T-helper 1 cell treated with Interleukin-12 subunit alpha and Interleukin-12 subunit beta and Interleukin-4 antibody, amounts not matched to agents 30 ng/mL and 1 ng/mL, for 36 hours (primary cell): ENCODE data around the gene ELOVL5. TPM values are rescaled to one million over a fixed set of nuclear protein-coding genes. Genes with fewer than 3 reads are reported as not detected.
"Not testable (repeated sequence)": the region's sequence is repeated elsewhere in the genome, so short reads cannot be mapped to it uniquely, and the experiment has no call there.

Experiments
- intact Hi-C: fragments of 100-400 bp; cut with micrococcal nuclease; formaldehyde crosslinking; loops from one replicate; pipeline ENCODE4 v1.15.1; 2024
- total RNA-seq: library from RNA; stranded (reverse); gene quantifications from 2 replicates; pipeline ENCODE4 v1.2.3, GENCODE V29; 2022

The ELOVL5 gene, protein sequence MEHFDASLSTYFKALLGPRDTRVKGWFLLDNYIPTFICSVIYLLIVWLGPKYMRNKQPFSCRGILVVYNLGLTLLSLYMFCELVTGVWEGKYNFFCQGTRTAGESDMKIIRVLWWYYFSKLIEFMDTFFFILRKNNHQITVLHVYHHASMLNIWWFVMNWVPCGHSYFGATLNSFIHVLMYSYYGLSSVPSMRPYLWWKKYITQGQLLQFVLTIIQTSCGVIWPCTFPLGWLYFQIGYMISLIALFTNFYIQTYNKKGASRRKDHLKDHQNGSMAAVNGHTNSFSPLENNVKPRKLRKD
- total RNA-seq, result 135 and 139 TPM in 2 replicates

DNA sequence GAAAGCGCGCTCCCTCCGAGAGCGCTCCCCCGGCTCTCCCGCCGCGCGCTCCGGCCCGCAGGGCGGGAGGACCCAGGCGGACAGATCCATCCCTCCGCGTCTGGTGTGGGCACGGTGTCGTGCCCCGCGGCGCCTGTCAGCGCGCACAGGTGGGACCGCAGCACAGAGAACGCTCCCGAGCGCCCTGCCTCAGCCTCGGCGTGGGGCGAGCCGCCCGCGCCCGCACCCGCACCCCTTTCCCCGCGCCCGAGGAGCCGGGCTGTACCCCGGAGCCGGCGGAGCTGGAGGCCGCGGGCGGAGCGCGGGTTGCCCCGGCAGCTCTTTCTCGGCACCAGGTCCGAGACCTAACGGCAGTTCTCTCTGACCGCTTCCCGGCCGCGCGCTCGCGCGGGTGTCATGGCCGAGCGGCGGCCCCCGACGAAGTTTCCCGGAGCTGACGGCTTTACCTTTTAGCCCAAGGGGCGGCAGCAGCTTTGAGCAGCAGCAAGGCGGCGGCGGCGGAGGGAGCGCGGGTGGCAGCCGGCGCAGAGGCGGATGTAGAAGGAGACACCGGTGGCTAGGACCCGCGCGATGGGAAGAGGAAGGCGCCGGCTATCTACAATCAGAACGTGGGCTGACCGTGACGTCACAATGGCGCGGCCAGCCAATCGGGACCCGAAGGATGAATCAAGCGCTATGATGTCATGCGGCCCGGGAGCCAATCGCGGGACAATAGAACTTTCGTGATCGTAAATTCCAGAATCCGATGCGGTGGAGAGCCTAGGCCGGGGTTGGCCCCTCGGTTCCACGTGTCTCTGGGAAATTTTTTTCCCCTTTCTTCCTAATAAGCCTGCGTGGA, at the start of gene ELOVL5:
ELOVL5 (minus strand) TSS at position 580 of the 838 bp plus-strand sequence. CDS start 53,251 bp downstream, outside the sequence.
- intact Hi-C loops, result loop anchor here (1.0 to 10.0 kb wide), 6 partner anchors 11 to 931 kb away; partner anchors contain the start of genes GSTA4 and TRAM2

DNA sequence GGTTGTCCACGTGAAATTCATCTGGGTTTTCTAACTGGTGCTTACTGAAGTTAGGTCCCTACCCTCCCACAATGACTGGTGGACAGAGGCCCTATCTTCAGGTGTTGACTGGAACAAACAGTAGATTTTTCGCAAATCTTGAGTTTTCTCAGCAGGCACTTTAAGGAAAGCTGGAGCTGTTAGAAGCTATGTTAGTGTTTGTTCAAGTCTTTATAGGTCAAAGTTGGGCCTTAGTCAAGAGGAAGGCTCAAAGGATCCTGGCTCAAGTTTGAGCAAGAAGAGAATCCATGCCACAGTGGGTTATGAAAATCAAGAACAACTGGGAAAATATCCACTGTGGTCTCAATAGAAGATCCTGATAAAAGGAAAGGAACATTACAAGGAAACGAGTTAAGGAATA, 48.5 kb upstream of the ELOVL5 start:
- intact Hi-C loops, result no loop called here

DNA sequence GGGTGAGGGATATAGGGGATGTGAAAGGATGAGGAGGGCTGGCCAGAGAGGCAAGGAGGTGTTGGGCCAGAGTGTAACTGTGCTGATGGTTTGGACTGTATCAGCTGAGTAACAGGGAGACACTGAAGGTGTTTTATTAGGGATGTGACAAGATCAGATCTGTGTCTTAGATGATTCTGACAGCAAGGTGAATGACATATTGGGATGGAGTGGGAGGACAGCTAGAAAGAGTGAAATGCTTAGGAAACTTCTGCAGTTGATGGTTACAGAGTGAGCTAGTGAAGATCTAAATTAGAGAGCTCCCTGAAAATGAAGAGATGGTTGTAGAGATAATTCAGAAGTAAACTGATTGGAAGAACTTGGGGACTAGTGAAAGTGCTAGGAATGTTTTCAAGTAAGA, 47.2 kb upstream of the ELOVL5 start:
- intact Hi-C loops, result no loop called here

DNA sequence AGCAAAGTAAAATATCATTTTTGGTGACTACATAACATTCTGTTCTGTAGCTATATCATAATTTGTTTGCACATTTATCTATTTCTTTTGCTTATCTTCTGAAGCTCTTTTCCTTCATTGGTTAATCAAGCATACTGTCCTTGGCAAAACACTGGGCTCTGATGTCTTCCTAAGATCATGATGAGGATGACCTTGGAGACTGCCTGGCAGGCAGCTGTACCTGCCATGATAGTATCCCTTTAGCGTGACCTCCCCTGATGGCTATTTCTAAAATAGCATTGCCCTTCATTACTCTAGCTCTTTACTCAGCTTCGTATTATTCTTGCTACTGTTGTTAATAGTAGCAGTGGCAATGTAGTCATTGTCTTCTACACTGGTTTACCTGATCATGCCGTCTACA, 46.0 kb upstream of the ELOVL5 start:
- intact Hi-C loops, result no loop called here

DNA sequence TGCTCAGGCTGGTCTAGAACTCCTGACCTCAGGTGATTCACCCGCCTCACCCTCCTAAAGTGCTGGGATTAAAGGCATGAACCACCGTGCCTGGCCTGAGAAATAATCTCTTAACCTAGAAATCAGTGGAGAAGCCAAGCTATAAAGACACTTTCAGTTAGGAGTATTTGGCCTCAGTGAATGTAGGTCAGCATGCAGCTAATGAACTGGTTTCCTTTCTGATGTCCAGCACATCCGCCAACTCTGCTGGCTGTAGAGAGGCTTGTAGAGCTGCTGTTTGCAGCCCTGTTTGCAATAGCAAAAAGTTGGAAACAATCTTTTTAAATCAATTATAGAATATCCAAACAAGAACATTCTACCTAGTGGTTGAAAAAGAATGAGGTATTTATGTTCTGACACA, 42.4 kb upstream of the ELOVL5 start:
- intact Hi-C loops, result no loop called here

DNA sequence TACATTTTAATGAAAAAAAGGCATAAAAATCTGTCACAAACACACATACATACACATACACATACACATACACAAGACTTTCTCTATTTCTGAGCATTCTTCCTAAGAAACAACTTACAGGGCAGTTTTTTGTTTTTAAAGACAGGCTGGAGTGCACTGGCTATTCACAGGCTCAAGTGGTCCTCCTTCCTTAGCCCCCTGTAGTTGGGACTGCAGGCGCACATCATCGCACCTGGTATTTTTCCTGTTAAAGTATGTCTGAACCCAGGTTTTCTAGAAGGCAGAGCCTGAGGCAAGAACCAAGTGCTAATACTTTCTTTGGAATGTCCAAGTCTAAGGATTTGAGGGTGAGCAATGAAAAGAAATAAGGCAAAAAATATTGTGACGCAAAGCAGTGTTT, 41.3 kb upstream of the ELOVL5 start:
- intact Hi-C loops, result no loop called here

DNA sequence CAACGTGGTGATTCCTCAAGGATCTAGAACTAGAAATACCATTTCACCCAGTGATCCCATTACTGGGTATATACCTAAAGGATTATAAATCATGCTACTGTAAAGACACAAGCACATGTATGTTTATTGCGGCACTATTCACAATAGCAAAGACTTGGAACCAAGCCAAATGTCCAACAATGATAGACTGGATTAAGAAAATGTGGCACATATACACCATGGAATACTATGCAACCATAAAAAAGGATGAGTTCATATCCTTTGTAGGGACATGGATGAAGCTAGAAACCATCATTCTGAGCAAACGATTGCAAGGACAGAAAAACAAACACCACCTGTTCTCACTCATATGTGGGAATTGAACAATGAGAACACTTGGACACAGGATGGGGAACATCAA, 39.9 kb upstream of the ELOVL5 start:
- intact Hi-C loops, result not testable (repeated sequence)

DNA sequence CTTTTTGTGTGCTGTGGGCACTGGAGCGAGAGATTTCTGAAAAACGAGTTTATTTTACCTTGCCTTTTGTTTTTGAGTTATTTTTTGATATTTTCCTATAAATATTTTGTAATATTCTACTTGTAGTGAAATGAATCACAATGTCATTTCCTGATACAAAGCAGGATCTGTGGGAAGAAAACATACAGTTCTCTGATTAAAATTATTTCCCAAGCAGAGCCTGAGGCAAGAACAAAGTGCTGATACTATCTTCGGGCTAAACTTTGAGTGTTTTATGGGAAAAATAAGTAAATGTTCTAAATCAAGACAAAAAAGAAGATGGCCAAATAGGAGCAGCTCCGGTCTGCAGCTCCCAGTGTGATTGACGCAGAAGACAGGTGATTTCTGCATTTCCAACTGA, 33.7 kb upstream of the ELOVL5 start:
- intact Hi-C loops, result no loop called here

DNA sequence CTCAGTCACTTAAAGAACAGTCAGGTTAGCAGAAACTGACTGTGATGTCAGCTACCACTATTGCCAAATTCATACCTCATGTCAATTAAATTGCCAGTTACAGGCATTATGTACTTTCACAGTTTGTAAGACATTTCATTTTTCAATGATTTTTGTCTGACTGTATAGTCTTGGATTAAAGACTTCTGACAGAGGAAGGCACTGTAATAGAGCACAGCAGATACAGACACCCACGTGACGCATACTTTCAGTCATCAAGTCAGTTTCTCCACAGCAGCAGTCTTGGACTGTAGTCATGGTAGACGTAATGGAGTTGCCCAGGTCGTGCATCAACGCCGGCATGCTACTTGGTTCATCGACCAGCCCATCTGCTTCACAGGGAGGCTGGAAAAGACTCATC, 29.5 kb upstream of the ELOVL5 start:
- intact Hi-C loops, result no loop called here

DNA sequence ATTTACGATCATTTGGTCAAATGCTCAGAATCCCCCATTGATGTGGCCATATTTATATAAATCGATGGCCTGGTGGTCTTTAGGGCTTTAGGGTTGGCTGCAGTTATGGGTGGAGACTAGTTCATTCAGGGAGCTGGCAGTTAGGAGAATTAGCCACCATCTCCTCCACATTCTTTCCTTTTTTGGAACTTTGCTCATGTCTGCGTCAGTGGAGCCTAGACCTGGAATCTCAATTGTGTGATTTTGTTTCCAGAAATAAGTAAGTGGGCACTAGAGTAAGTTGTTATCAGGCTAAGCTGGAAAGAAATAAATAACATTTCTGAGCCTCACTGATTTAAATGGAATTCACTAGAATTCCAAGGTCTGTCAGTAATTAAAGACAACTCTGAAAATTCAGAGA, 29.0 kb upstream of the ELOVL5 start:
- intact Hi-C loops, result no loop called here

DNA sequence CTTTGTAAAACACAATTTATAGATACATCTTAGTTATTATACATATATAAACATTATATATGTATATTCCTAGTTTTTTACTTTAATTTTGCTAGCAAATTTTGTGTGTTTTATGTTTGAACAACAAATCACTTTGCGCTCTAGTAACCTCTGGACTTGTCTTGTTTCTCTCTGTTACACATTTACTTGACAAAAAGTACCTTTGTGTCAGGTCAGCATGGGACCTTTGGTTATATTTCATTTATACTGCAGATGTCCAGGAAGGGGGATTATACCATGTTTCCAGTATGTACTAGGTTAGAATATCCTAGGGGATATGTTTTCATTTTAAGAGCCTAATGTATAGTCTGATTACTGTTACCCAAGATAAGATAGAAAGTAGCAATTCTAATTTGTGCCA, 28.5 kb upstream of the ELOVL5 start:
- intact Hi-C loops, result no loop called here

DNA sequence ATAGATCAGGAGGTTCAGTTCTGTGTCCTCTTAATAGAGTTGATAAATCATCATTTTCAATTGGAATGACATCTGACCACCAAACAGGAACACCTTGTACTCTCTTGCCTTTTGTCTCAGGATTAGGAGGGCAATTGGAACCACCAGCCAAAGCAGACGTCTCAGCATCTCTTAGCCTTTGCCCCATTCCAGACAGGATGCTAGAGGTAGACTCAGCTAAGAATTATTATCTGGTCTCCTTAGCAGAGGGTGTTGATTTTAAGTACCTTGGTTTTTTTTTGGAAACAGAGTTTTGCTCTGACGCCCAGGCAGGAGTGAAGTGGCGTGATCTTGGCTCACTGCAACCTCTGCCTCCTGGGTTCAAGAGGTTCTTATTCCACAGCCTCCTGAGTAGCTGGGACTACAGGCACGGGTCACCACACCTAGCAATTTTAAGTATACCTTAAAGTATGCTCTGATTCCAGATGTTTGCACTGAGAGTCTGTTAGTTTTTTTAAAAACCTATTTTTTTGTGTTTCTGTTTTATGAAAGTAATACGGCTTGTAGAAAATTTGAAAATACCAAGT, 28.0 kb upstream of the ELOVL5 start:
- intact Hi-C loops, result no loop called here

DNA sequence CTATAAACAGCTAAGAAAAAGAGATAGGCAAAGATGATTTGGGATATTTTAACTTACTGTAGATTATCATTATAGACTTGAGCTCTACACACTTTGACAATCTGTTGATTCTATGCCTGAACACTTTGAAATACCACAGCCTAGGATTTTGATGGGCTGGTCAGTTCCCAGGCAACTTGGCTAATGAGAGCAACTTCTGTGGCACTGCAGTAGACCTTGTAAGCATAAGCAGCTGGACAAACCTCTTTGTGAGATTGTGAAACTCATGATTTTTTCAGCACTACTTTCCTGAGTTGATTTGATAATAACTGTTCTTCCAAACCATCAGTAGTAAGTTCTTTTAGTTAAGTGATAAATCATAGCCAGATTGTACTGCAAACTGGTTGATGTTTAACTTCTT, 27.1 kb upstream of the ELOVL5 start:
- intact Hi-C loops, result no loop called here

DNA sequence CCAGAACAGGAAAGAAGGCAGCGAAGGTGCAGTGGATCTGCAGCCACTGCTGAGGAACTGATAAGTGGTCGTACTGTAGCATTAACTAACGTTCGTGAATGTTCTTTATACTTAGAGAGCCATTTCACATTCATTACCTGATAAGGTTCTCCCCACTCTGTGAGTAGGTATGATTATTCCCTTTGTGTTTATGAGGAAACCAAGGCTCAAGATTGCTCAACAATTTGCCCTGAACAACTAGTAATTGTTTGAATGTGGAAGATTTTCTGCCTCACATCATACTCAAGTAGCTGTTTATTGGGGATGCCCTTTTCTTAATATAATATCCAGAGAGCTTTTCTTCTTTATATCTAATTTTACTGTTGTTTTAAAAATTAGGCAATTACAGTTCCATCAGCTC, 24.9 kb upstream of the ELOVL5 start:
- intact Hi-C loops, result no loop called here

DNA sequence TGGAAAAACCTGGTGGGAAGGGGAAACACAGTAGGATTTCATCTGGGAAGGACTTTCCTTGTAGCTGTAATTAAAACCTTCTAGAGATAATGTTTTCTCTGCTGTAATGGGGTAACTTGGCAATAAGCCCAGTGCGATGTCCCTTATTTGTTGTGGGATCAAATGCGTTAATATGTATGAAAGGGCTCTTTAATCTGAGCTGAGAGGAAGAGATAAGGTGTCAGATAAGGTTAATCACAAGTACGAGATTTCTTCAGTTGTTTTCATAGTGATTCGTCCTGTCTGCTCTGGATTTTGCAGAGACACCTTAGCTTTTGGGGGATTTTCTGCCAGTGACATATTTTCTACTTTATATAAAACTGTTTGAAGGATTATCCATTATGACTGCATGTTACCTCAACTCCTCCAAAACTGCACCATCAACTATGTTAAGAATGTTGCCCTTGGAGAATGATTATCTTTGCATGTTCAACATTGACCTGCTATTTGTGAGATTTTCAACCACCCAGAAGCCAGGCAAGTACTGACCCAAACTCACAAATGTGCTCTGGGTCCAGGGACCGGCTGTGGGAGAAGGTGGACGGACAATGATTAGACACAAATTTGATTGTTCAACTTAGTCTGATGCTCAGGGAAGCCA, 21.2 kb upstream of the ELOVL5 start:
- intact Hi-C loops, result no loop called here

DNA sequence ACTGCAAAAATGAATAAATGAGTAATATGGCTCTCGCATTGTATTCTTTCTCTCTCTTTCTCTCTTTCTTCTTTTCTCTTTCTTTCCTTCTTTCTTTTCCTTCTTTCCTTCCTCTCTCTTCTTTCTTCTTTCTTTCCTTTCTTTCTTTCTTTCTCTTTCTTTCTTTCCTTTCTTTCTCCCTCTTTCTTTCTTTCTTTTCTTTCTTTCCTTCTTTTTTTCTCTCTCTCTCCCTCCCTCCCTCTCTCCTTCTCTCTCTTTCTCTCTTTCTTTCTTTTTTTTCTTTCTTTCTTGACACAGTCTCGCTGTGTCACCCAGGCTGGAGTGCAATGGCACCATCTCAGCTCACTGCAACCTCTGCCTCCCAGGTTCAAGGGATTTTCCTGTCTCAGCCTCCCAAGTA, 20.3 kb upstream of the ELOVL5 start:
- intact Hi-C loops, result no loop called here

DNA sequence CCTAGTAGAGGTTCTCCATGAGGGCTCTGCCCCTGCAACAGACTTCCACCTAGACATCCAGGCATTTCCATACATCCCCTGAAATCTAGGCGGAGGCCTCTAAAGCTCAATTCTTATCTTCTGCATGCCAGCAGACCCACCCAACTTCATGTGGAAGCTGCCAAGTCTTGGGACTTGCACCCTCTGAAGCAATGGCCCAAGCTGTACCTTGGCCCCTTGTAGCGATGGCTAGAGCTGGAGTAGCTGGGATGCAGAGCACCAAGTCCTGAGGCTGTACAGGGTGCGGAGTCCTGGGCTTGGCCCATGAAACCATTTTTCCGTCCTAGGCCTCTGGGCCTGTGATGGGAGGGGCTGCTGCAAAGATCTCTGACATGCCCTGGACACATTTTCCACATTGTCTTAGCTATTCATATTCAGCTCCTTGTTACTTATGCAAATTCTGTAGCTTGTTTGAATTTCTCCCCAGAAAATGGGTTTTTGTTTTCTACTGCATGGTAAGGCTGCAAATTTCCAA, 17.4 kb upstream of the ELOVL5 start:
- intact Hi-C loops, result no loop called here

DNA sequence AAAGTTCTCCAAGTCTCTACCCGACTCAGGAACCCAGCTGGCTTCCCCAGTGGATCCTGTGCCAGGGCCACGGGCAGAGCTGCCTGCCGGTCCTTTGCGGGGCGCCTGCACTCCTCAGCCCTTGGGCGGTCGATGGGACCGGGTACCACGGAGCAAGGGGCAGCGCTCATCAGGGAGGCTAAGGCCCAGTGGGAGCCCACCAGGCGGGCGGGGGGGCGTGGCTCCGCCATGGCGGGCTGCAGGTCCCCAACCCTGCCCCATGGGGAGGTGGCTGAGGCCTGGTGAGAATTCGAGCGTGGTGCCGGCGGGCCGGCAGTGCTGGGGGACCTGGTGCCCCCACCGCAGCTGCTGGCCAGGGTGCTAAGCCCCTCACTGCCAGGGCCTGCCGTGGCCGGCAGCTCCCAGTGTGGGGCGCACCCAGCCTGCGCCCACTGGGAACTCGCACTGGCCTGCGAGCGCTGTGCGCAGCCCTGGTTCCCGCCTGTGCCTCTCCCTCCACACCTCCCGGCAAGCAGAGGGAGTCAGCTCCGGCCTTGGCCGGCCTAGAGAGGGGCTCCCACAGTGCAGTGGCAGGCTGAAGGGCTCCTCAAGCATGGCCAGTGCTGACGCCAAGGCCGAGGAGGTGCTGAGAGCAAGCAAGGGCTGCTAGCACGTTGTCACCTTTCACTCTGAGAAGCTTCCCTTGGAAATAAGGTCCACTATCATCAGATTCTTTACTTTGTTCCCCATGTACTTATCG, 14.8 kb upstream of the ELOVL5 start:
- intact Hi-C loops, result no loop called here

DNA sequence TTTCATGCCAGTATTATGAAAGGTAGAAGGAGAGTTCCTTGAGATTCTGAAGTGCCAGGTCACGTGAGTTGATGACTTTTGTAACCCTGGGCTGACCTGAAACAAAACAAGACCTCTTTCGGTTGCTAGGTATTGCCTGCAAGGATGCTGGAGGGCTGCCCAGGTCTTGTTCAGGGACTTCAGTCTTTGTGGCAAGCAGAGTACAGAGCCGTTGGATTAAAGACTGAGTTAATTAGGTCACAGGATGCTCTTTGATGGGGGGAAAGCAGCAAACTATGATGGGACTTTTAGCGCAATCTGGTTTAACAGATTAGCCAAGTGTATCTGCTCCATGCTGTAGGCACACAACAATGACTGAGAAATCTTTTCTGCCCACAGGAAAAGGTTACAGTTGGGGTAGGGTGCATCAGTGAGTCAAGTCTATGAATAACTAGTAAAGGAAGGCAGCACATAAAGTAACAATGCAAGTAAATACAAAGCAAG, 12.8 kb upstream of the ELOVL5 start:
- intact Hi-C loops, result loop anchor here (1.0 to 2.0 kb wide), 4 partner anchors 49 to 291 kb away; no protein-coding TSS in a partner anchor

DNA sequence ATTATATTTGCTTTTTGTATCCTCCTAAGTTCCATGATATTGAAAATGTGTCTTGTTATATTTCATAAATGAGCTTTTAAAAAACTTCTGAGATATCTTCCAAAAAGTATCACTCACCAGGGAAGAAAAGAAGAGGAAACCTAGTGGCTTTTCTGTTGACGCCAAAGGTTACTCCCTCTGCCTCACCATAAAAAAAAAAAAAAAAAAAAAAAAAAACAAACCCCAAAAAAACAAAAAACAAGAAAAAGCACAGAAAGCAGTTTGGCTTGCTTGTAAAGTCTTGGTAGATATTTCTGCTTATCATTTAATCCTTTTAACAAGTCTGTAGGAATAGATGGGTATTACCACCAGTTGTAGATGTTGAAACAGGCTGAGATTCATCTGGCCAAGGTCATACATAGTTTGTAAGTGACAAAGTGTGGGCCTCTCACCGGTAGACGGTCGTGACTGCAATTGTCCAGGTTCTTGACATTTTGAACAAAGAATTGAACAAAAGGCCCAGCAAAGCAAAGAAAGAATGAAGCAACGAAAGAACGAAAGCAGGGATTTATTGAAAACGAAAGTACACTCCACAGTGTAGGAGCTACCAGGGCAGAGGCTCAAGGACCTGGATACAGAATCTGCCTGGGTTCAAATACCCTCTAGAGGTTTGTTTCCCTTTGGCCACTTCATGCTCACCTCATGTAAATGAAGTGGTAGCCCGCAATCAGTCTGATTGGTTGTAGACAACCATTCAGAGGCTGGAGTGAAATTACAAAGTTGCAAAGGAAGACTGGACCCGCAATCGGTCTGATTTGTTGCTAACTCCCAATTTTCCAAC, 11.6 kb upstream of the ELOVL5 start:
- intact Hi-C loops, result loop anchor here (2.0 kb wide), 1 partner anchor 292 kb away; no protein-coding TSS in a partner anchor
